ENCODE data around the gene PKHD1.
"Not testable (repeated sequence)": the region's sequence is repeated elsewhere in the genome, so short reads cannot be mapped to it uniquely, and the experiment has no call there.

The PKHD1 gene

DNA sequence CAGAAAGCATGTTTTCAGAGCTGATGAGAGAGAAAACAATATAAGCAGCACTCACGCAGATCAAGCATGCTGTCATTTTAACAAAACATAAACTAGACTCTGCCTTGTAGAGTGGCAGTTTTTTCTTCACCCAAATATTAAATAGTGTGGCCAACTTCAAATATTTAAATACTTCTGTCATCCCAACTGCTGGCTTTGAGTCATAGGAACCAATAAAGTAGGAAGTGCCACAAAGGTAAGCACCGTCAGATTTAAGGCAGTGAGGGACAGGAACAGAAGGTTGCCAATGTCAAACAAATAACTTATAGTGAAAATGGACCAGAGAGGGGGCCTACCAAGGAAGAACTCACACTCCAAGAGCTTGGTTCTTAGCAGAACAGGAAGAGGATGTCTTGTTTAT is 222.2 kb downstream of the PKHD1 start:
- no peak for DNase-seq (ENCODE audit: low read depth in 3 of 3, low spot score in 1 of 3)

DNA sequence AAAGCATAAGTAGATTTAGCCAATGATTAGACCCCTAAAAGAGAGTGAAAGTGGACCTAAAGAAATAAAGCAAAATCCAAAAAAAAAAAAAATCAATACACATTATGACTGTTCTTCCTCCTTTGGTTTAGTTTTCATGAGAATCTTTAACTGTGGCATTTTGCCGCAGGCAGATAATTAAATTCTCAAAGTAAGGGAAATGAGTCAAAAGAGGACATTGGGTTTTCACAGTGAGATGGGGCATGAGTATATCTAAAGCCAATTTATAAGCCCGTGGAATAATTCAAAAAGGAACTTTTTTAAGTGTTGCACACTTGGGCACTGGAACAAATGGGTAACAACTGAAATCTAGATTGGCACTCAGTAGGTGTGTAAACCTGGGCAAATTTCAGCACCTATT is 230.3 kb downstream of the PKHD1 start:
- no peak for DNase-seq (ENCODE audit: low read depth in 3 of 3, low spot score in 1 of 3)

- no peak for DNase-seq (ENCODE audit: low read depth in 3 of 3, low spot score in 1 of 3)
Measured at GRCh38 chr6:51856508-51856907, 230.9 kb downstream of the PKHD1 start.

DNA sequence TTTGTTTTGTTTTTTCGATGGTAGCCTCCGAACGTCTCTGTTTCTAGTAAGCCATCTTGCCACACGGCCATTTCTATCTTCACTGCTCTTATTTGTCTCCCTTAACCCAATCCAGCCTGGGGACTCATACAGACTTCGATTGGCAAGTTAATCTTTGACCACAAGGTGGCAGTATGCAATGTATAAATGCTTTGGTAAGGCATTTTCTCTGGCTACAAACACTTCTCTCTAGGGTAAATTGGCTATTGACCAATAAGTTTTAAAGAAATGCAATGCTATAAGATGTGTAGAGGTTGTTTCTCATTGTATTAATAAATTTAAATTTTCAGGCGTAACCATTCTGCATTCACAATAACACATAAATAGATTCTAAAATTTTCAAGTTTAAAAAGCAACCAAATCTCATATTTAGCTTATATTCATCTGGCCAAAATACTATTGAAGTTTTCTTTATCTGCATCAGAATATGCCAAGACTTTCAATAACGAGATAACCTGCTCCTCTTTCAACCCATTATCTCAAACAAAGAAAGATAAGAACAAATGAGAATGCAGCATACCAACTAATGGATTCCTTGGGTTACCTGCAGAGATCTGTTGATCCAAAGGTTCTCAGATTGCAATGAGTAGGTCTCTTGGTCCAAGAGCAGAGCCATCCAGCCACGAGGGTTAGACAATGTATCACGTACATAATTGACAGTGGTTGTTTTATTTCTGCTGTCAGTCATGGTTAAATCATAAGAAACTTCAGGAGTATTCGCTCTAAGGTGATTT is 231.9 kb downstream of the PKHD1 start:
- no peak for DNase-seq (ENCODE audit: low read depth in 3 of 3, low spot score in 1 of 3)

- DNase-seq (ENCODE audit: low read depth in 3 of 3, low spot score in 1 of 3) = no peak
Measured at GRCh38 chr6:51854876-51855275, 232.5 kb downstream of the PKHD1 start.

GRCh38 chr6:51854347-51854746 is 233.1 kb downstream of the PKHD1 start:
- DNase-seq (ENCODE audit: low read depth in 3 of 3, low spot score in 1 of 3) = no peak

- DNase-seq (ENCODE audit: low read depth in 3 of 3, low spot score in 1 of 3) = not testable (repeated sequence)
Measured at GRCh38 chr6:51853109-51853508, 234.3 kb downstream of the PKHD1 start.

DNA sequence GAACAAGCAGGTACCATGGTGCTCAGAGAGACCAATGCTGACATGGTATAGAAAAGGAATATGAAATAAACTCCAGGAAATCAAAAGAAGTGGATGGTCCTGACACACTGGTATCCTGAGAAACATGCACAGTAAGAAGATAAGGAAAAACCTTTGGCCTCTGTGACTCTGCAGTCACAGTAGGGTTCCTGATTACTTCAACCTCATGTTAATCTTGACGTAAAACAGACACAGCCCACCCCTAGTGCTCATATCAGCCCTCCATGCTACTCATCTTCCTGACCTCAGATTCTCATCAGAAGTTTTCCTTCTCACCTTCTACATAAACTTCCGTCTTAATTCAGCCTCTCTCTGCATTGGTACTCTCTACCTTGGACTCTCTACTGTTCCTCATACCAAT is 240.9 kb downstream of the PKHD1 start:
- DNase-seq (ENCODE audit: low read depth in 3 of 3, low spot score in 1 of 3) = no peak

GRCh38 chr6:51844336-51844735 is 243.1 kb downstream of the PKHD1 start:
- DNase-seq (ENCODE audit: low read depth in 3 of 3, low spot score in 1 of 3) = no peak

DNA sequence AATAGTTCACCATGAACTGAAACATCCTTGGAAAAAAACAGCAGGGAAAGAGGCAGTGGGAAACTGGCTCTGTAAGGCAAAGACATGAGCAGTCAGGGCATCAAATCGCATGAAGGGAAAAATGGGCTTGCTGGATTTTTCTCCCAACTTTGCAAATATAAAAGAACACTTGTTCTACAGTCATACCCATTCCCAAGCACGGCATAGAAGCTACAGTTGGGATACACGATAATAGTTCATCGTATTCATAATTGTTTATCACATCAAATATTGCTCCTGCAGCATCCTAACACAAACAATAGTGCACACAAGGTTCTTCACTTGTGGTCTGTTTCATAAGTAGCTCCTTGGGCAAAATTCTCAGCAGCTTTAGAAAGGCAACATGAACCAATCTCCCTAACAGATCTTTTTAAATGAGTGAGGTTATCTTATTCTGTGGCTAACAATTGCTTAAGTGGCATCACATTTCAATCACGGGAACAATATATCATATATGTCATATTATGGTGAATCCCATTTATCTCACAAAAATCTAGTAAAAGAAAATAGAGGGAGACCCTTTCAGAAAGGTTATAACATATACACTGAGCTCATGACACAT is 243.9 kb downstream of the PKHD1 start:
- DNase-seq (ENCODE audit: low read depth in 3 of 3, low spot score in 1 of 3) = no peak

- no peak for DNase-seq (ENCODE audit: low read depth in 3 of 3, low spot score in 1 of 3)
Measured at GRCh38 chr6:51842804-51843378, 244.5 kb downstream of the PKHD1 start.

- DNase-seq (ENCODE audit: low read depth in 3 of 3, low spot score in 1 of 3) = no peak
Measured at GRCh38 chr6:51842061-51842803, 245.2 kb downstream of the PKHD1 start.

GRCh38 chr6:51841626-51842025 is 245.8 kb downstream of the PKHD1 start:
- no peak for DNase-seq (ENCODE audit: low read depth in 3 of 3, low spot score in 1 of 3)

- DNase-seq (ENCODE audit: low read depth in 3 of 3, low spot score in 1 of 3) = no peak
Measured at GRCh38 chr6:51839726-51840374, 247.6 kb downstream of the PKHD1 start.

GRCh38 chr6:51830666-51831065 is 256.7 kb downstream of the PKHD1 start:
- DNase-seq (ENCODE audit: low read depth in 3 of 3, low spot score in 1 of 3) = no peak

GRCh38 chr6:51827580-51827979 is 259.8 kb downstream of the PKHD1 start:
- DNase-seq (ENCODE audit: low read depth in 3 of 3, low spot score in 1 of 3) = no peak

DNA sequence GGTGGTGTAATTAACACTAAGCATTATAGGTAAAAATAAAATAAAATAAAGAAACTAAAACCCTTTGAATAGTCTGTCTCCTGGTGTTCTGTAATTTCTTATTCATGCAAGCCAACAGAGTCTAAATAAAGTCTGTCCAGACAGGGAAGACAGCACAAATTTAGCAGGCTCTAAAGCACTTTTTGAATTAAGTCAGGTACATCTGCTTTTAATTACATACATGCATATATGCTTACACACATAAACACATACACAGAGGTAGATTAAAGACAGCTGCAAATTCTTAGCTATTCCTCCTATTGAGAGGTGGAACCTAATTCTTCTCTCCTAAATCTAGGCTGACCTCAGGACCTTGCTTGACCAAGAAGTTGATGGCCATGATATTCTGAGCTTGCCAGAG is 262.5 kb downstream of the PKHD1 start:
- no peak for DNase-seq (ENCODE audit: low read depth in 3 of 3, low spot score in 1 of 3)

DNA sequence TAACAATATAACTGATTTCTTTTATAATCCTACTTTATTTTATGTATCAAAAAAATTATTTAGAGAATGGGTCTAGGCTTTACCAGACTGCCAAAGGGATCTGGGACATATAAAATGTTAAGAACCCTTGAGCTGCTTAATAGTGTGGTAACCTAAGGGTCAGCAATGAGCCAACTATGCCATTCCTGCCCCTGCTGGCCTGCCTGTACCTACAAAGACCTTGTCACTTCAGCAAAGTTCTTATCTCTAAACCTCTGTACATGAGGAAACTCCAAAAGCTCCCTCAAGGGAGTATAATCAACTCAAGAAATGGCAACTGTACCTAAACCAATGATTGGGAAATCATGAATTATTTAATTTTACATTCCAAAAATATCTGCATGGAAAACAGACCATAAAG is 266.9 kb downstream of the PKHD1 start:
- no peak for DNase-seq (ENCODE audit: low read depth in 3 of 3, low spot score in 1 of 3)

DNA sequence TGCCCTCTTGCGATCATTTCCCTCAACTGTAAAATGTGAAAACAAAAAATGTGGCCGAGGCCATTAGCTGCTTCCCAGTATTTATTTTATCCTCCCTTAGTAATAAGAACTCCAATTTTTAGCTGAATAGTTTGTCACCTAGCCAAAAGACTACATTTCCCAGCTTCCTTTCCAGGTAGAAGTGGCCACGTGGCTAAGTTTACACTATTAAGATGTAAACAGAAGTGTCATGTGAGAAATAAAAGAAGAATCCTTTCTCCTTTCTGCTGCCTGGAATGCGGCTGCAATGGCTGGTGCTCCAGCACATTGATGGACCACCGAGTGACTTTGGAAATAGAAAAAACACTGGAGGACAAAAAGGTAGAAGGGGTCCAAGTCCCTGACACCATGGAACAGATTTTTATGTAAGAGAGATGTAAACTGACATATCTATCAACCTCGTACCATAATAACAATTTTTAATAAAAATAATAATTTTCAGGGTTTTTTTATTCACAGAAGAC is 268.8 kb downstream of the PKHD1 start:
- no peak for DNase-seq (ENCODE audit: low read depth in 3 of 3, low spot score in 1 of 3)

GRCh38 chr6:51817832-51818231 is 269.6 kb downstream of the PKHD1 start:
- no peak for DNase-seq (ENCODE audit: low read depth in 3 of 3, low spot score in 1 of 3)

GRCh38 chr6:51814418-51814817 is 273.0 kb downstream of the PKHD1 start:
- DNase-seq (ENCODE audit: low read depth in 3 of 3, low spot score in 1 of 3) = no peak
